Ovary (tissue), 3 donors: ENCODE data around the gene TTLL11.

Experiments used
- EP300 ChIP-seq: sonication (generic); formaldehyde crosslinking; IDR thresholded peaks from one replicate; pipeline ENCODE4 v1.6.1; 2017; ENCODE audit warnings: antibody characterized with exemption
- POLR2A ChIP-seq: fragments of 450-650 bp; IDR thresholded peaks from one replicate; pipeline ENCODE4 v1.6.1; 2017; ENCODE audit warnings: antibody characterized with exemption, mild to moderate bottlenecking, moderate library complexity
- TF ChIP-seq, protein P1 (sequence below), 3 donors: fragments of 450-650 bp in 2 of 3; fragments of 200-600 bp in 1 of 3; IDR thresholded peaks; one replicate each; pipeline versions ENCODE4 v1.5.1 to v1.8.0; 2016 to 2022; ENCODE audit warnings: antibody characterized with exemption in 3 of 3, mild to moderate bottlenecking in 1 of 3
- donor health status: DM: no; HTN: no; CAD: no.

DNA sequence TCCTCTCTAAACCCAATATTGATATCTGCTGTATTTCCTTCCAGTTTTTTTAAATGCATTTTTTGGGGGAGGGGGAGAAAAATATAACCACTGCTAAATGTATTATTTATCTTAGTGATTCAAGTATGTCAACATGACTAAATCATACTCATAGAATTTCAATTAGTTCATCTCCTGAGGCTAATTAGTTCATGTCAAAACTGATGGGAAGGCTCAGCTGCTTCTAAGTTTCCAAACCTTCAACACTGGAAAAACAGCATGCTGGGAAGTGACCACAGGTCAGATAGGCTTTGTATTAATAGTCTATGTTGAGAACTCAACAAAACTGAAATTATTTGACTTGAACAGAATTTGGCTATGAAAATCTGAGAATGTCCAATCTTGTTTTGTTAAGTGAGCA lies 118.7 kb downstream of the TTLL11 start:
- TF ChIP-seq, protein P1, sequence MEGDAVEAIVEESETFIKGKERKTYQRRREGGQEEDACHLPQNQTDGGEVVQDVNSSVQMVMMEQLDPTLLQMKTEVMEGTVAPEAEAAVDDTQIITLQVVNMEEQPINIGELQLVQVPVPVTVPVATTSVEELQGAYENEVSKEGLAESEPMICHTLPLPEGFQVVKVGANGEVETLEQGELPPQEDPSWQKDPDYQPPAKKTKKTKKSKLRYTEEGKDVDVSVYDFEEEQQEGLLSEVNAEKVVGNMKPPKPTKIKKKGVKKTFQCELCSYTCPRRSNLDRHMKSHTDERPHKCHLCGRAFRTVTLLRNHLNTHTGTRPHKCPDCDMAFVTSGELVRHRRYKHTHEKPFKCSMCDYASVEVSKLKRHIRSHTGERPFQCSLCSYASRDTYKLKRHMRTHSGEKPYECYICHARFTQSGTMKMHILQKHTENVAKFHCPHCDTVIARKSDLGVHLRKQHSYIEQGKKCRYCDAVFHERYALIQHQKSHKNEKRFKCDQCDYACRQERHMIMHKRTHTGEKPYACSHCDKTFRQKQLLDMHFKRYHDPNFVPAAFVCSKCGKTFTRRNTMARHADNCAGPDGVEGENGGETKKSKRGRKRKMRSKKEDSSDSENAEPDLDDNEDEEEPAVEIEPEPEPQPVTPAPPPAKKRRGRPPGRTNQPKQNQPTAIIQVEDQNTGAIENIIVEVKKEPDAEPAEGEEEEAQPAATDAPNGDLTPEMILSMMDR (IDR thresholded peaks at IDR 0.05) = no peak
- no peak for TF ChIP-seq EP300
- TF ChIP-seq POLR2A = no peak
